Measurements from ENCODE around the gene DGKB.

DGKB gene

GRCh38 chr7:14125998-14126397, 776.6 kb downstream of the DGKB start:
- DNase-seq (ENCODE audit: low read depth): peak; percentile 34
- TF ChIP-seq, protein P1, sequence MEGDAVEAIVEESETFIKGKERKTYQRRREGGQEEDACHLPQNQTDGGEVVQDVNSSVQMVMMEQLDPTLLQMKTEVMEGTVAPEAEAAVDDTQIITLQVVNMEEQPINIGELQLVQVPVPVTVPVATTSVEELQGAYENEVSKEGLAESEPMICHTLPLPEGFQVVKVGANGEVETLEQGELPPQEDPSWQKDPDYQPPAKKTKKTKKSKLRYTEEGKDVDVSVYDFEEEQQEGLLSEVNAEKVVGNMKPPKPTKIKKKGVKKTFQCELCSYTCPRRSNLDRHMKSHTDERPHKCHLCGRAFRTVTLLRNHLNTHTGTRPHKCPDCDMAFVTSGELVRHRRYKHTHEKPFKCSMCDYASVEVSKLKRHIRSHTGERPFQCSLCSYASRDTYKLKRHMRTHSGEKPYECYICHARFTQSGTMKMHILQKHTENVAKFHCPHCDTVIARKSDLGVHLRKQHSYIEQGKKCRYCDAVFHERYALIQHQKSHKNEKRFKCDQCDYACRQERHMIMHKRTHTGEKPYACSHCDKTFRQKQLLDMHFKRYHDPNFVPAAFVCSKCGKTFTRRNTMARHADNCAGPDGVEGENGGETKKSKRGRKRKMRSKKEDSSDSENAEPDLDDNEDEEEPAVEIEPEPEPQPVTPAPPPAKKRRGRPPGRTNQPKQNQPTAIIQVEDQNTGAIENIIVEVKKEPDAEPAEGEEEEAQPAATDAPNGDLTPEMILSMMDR (conservative IDR thresholded peaks at IDR 0.05; ENCODE audit: low read depth, low read length): peak; percentile 5
- no peak overlapping the region for H3K4me3 ChIP-seq (ENCODE audit: low read depth, low read length)

GRCh38 chr7:14124716-14125115, 777.8 kb downstream of the DGKB start:
- H3K4me3 ChIP-seq (ENCODE audit: low read depth, low read length): no peak overlapping the region
- TF ChIP-seq, protein P1 (conservative IDR thresholded peaks at IDR 0.05; ENCODE audit: low read depth, low read length): no peak
- no peak for DNase-seq (ENCODE audit: low read depth)

DNA sequence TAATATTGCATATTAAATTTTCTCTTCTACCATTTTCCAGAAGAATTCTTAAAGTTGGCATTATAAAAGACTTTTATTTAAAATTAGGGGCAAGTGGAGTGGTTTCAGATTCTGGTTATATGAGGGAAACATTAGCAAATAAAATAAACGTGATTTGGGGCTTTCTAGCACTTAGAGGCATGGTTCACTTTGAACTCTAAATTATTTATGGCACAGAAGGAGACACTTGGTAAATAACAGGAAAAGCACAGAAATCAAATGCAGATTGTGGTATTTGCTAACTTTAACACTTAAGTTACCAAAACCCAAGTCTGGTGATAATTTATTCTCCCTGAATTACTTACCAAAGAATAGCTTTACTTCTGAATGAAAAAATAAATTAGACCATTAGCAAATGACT, 778.6 kb downstream of the DGKB start:
- no peak overlapping the region for H3K4me3 ChIP-seq (ENCODE audit: low read depth, low read length)
- TF ChIP-seq, protein P1 (conservative IDR thresholded peaks at IDR 0.05; ENCODE audit: low read depth, low read length): no peak

DNA sequence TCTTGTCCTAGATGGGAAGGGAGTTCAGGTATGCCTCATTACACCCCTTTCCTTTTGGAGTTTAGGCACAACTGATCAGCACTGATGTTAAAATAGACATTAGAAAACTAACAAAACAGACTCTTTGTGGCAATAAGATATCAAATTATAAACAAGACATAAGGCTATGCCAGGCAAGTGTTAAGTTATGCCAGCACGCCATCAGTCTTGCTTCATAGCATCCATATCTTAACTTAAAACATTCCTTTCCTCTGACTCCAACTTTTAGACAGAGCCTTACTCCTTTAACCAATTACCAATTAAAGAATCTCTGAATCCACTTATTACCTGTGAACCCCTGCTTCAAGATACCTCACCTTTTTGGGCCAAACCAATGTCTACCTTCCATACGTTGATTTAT, 786.9 kb downstream of the DGKB start:
- peak; percentile 22 for DNase-seq (ENCODE audit: low read depth)
- no peak overlapping the region for H3K4me3 ChIP-seq (ENCODE audit: low read depth, low read length)
- TF ChIP-seq, protein P1 (conservative IDR thresholded peaks at IDR 0.05; ENCODE audit: low read depth, low read length): no peak

More for the DNA sequence above, 778.6 kb downstream of the DGKB start:
- no peak for DNase-seq (ENCODE audit: low read depth)

GRCh38 chr7:14104861-14105260, 797.7 kb downstream of the DGKB start:
- no peak for DNase-seq (ENCODE audit: low read depth)
- TF ChIP-seq, protein P1 (conservative IDR thresholded peaks at IDR 0.05; ENCODE audit: low read depth, low read length): no peak
- no peak overlapping the region for H3K4me3 ChIP-seq (ENCODE audit: low read depth, low read length)

GRCh38 chr7:14096159-14096558, 806.4 kb downstream of the DGKB start:
- no peak overlapping the region for H3K4me3 ChIP-seq (ENCODE audit: low read depth, low read length)
- DNase-seq (ENCODE audit: low read depth): no peak
- TF ChIP-seq, protein P1 (conservative IDR thresholded peaks at IDR 0.05; ENCODE audit: low read depth, low read length): no peak

- TF ChIP-seq, protein P1 (conservative IDR thresholded peaks at IDR 0.05; ENCODE audit: low read depth, low read length): no peak
- DNase-seq (ENCODE audit: low read depth): no peak
- H3K4me3 ChIP-seq (ENCODE audit: low read depth, low read length): no peak overlapping the region
Observed at GRCh38 chr7:14095233-14095950, 807.2 kb downstream of the DGKB start.
